GM19193 (cell line): ENCODE data around the gene CD7.

Experiments used
- POLR2A ChIP-seq: IDR thresholded peaks from 4 replicates; pipeline ENCODE4 v1.6.1; 2011; ENCODE audit not compliant: insufficient read depth, insufficient read length; ENCODE audit errors: extremely low read depth

The CD7 gene

GRCh38 chr17:82301300-82301915, 16.0 kb downstream of the CD7 start:
- TF ChIP-seq POLR2A = no peak

GRCh38 chr17:82300707-82301270, 16.6 kb downstream of the CD7 start:
- TF ChIP-seq POLR2A = no peak

GRCh38 chr17:82300228-82300627, 17.2 kb downstream of the CD7 start:
- no peak for TF ChIP-seq POLR2A

- no peak for TF ChIP-seq POLR2A
Observed at GRCh38 chr17:82299452-82299851, 18.0 kb downstream of the CD7 start.

GRCh38 chr17:82298538-82299421, 18.6 kb downstream of the CD7 start:
- TF ChIP-seq POLR2A = no peak

- TF ChIP-seq POLR2A = peak; percentile 82
Observed at GRCh38 chr17:82297714-82298537, 19.5 kb downstream of the CD7 start.

- TF ChIP-seq POLR2A = peak; percentile 52
Observed at GRCh38 chr17:82297280-82297713, 20.1 kb downstream of the CD7 start.

- TF ChIP-seq POLR2A = no peak
Observed at GRCh38 chr17:82296511-82297279, 20.7 kb downstream of the CD7 start.

DNA sequence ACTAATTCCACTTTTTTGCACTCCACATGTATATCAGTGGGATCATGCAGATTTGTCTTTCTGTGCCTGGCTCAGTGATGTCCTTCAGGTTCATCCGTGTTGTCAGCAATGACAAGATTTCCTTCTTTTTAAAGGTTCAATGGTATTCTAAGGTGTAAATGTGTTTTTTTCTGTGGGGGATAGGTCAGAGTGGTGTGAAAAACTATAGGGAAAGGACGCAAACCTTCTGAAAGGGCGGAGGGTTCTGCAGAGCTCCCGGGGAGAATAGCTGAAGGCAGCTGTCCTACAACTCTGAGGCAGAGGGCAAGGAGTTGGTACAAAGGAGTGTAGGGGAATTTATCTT, 22.0 kb downstream of the CD7 start:
- TF ChIP-seq POLR2A = no peak

GRCh38 chr17:82294064-82294773, 23.2 kb downstream of the CD7 start:
- peak; percentile 15 for TF ChIP-seq POLR2A

- TF ChIP-seq POLR2A = peak; percentile 97
Observed at GRCh38 chr17:82292251-82293154, 24.9 kb downstream of the CD7 start.

DNA sequence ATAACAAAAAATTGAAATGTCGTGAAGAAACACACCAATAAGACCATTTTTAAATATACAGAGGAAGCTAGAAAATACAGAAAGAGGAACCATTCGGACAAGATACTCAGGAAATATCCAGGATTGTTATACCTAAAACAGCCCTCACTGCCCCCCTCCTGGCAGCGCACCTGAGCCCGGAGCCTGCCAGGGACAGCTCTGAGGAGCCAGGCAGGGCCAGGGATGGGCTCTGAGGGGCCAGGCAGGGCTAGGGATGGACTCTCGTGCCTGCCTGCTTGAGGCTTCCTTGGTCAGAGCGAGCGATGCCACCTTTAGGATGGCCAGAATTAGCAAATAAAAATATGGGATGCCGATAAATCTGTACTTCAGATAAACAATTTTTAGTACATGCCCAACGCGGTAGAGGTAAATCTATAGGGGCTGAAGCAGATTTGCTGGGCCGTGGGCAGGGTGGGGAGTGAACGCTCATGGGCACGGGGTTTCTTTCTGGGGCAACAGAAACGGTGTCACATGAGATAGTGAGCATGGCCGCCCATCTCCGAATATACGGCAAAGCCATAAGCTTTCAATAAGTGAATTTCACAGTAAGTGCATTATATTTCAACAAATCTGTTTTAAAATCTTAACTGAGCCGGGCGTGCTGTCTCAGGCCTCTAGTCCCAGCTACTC, 25.7 kb downstream of the CD7 start:
- no peak for TF ChIP-seq POLR2A
